HEK293 (cell line): Measurements from ENCODE around the gene TRDMT1.

ENCODE experiments used
- CTCF ChIA-PET: fragments of 350-600 bp; formaldehyde crosslinking; extraction: SDS; loops from one replicate; lab custom pipeline; 2021; ENCODE audit warnings: antibody characterized with exemption; lab: Yijun Ruan, JAX
- POLR2A ChIA-PET: fragments of 300-600 bp; formaldehyde crosslinking; extraction: SDS; loops from one replicate; lab custom pipeline; 2020; ENCODE audit warnings: antibody characterized with exemption, inconsistent platforms; lab: Yijun Ruan, JAX
- H3K27ac ChIP-seq: fragments of 200-500 bp; sonication (Bioruptor generic); 2 replicates; pipeline ENCODE4 v1.5.1; 2014; ENCODE audit warnings: low read depth, low read length, control low read depth, inconsistent platforms; ENCODE audit errors: extremely low read depth
- H3K36me3 ChIP-seq, 2 experiments: fragments of 200-500 bp in 1 of 2; sonication (Bioruptor generic) in 1 of 2; 1 replicate in 1 of 2; 2 replicates in 1 of 2; pipeline ENCODE4 v1.5.1; 2014 to 2017; ENCODE audit warnings: inconsistent platforms in 2 of 2, low read length in 2 of 2; ENCODE audit not compliant: control insufficient read depth in 2 of 2, insufficient read depth in 1 of 2
- H3K4me1 ChIP-seq: fragments of 200-500 bp; sonication (Bioruptor generic); 2 replicates; pipeline ENCODE4 v1.5.1; 2014; ENCODE audit warnings: mild to moderate bottlenecking, low read length, inconsistent platforms; ENCODE audit not compliant: control insufficient read depth, insufficient read depth
- H3K4me3 ChIP-seq: 2 replicates; pipeline ENCODE4 v1.5.1; 2011; ENCODE audit warnings: low read depth, mild to moderate bottlenecking, control low read depth, low read length, moderate library complexity
- H3K9me3 ChIP-seq: fragments of 200-500 bp; sonication (Bioruptor generic); 2 replicates; pipeline ENCODE4 v1.5.1; 2014; ENCODE audit warnings: low read depth, low read length, inconsistent platforms; ENCODE audit not compliant: control insufficient read depth, insufficient read depth
- EGR2 ChIP-seq: fragments of 450-650 bp; formaldehyde crosslinking; IDR thresholded peaks from 2 replicates; pipeline ENCODE4 v1.5.1; 2016; ENCODE audit warnings: low read depth, missing biosample characterization, missing genetic modification characterization
- HOXD13 ChIP-seq: sonication (generic); formaldehyde crosslinking; IDR thresholded peaks from 2 replicates; pipeline ENCODE4 v1.8.0; 2022; ENCODE audit warnings: missing genetic modification reagents, borderline replicate concordance
- KLF1 ChIP-seq: fragments of 450-650 bp; formaldehyde crosslinking; IDR thresholded peaks from 2 replicates; pipeline ENCODE4 v1.5.1; 2016; ENCODE audit warnings: missing biosample characterization, missing genetic modification characterization
- OVOL3 ChIP-seq: fragments of 450-650 bp; formaldehyde crosslinking; IDR thresholded peaks from 2 replicates; pipeline ENCODE4 v1.5.1; 2016; ENCODE audit warnings: missing biosample characterization, missing genetic modification characterization
- TCF7L2 ChIP-seq: IDR thresholded peaks from 2 replicates; pipeline ENCODE4 v1.6.1; 2011; ENCODE audit warnings: low read depth, mild to moderate bottlenecking, inconsistent platforms, low read length, moderate library complexity, borderline replicate concordance
- YY1 ChIP-seq: fragments of 450-650 bp; formaldehyde crosslinking; IDR thresholded peaks from 2 replicates; pipeline ENCODE4 v1.5.1; 2018; ENCODE audit warnings: missing biosample characterization, missing genetic modification characterization
- ZBTB7A ChIP-seq: fragments of 450-650 bp; formaldehyde crosslinking; IDR thresholded peaks from 2 replicates; pipeline ENCODE4 v1.5.1; 2016; ENCODE audit warnings: low read depth, missing biosample characterization, missing genetic modification characterization
- ZIC2 ChIP-seq: fragments of 450-650 bp; formaldehyde crosslinking; IDR thresholded peaks from 2 replicates; pipeline ENCODE4 v1.5.1; 2016; ENCODE audit warnings: missing biosample characterization, missing genetic modification characterization
- ZNF140 ChIP-seq: fragments of 450-650 bp; formaldehyde crosslinking; IDR thresholded peaks from 2 replicates; pipeline ENCODE4 v1.5.1; 2016; ENCODE audit warnings: missing biosample characterization, missing genetic modification characterization
- ZNF2 ChIP-seq: fragments of 450-650 bp; formaldehyde crosslinking; IDR thresholded peaks from 2 replicates; pipeline ENCODE4 v1.5.1; 2016; ENCODE audit warnings: missing biosample characterization, missing genetic modification characterization
- ZNF223 ChIP-seq: fragments of 450-650 bp; formaldehyde crosslinking; IDR thresholded peaks from 2 replicates; pipeline ENCODE4 v1.5.1; 2016; ENCODE audit warnings: missing biosample characterization, missing genetic modification characterization
- ZNF350 ChIP-seq: fragments of 450-650 bp; formaldehyde crosslinking; IDR thresholded peaks from 2 replicates; pipeline ENCODE4 v1.5.0; 2017; ENCODE audit warnings: missing biosample characterization, mild to moderate bottlenecking, missing genetic modification characterization
- ZNF596 ChIP-seq: fragments of 450-650 bp; IDR thresholded peaks from 2 replicates; pipeline ENCODE4 v1.5.0; 2018; ENCODE audit warnings: missing biosample characterization, mild to moderate bottlenecking, missing genetic modification characterization, moderate library complexity
- ZNF610 ChIP-seq: fragments of 450-650 bp; formaldehyde crosslinking; IDR thresholded peaks from 2 replicates; pipeline ENCODE4 v1.5.1; 2016; ENCODE audit warnings: missing biosample characterization, missing genetic modification characterization, borderline replicate concordance
- ZNF660 ChIP-seq: fragments of 450-650 bp; IDR thresholded peaks from 2 replicates; pipeline ENCODE4 v1.5.1; 2018; ENCODE audit warnings: missing biosample characterization, mild to moderate bottlenecking, missing genetic modification characterization
- ZXDB ChIP-seq: fragments of 450-650 bp; formaldehyde crosslinking; IDR thresholded peaks from 2 replicates; pipeline ENCODE4 v1.5.1; 2016; ENCODE audit warnings: missing biosample characterization, missing genetic modification characterization
- TF ChIP-seq, protein P1 (sequence below): fragments of 450-650 bp; formaldehyde crosslinking; IDR thresholded peaks from 2 replicates; pipeline ENCODE4 v1.5.1; 2016; ENCODE audit warnings: missing biosample characterization, missing genetic modification characterization
- TF ChIP-seq, protein P2 (sequence below): fragments of 450-650 bp; formaldehyde crosslinking; IDR thresholded peaks from 2 replicates; pipeline ENCODE4 v1.5.1; 2016; ENCODE audit warnings: missing biosample characterization, missing genetic modification characterization, borderline replicate concordance
- TF ChIP-seq, protein P3 (sequence below): fragments of 450-650 bp; formaldehyde crosslinking; IDR thresholded peaks from 2 replicates; pipeline ENCODE4 v1.5.1; 2016; ENCODE audit warnings: missing biosample characterization, missing genetic modification characterization

TRDMT1 gene

DNA sequence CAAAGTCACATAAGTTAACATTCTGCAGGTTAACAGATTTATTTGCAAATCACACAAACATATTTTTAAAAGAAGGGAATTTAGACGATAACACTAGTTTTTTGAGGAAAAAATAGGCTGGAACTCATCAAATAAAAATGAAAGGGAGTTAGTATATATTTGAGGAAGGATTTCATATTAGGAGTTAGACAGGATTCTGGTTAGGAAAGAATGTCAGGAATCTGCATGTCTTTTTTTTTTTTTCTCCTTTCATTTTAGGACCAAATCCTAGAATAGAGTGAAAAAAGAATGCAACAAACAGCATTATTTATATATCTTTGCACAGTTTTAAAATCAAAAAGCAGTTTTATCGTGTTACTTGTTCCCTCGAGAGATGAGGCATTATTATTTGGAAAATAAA is 8.9 kb upstream of the TRDMT1 start:
- no peaks in the 10 kb centered on the region for H3K36me3 ChIP-seq
- POLR2A ChIA-PET: interaction anchor here (5.0 kb wide), 1 partner anchor 19 kb away, joined by 34 read pairs; the partner anchor contains the start of gene VIM

DNA sequence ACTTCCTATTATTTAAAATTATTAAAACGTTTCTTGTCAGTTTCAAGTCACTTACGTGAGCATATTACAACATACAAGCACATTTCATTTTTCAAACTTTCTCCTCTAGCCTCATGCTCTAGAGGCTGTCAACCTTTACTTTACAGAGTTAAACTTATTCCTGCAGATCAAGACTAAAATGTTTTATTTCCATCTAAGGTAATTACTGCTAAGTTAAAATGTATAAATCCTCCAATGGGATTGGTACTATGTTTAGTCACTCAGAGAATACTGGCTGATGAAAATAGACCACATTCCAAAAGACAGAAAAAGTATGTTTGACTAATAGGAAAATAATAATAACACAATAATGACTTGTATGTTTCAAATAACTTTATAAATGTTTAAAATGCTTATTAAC is 8.4 kb upstream of the TRDMT1 start:
- H3K4me1 ChIP-seq: no peaks in the 10 kb centered on the region; the same call in 1 of the 2 replicates
- TF ChIP-seq ZNF2: no peak
- no peak for TF ChIP-seq YY1 (tag by site-specific recombination)
- no peak for TF ChIP-seq ZNF350 (tag by site-specific recombination)
- no peak for TF ChIP-seq KLF1 (tag by site-specific recombination)
- TF ChIP-seq, protein P1, sequence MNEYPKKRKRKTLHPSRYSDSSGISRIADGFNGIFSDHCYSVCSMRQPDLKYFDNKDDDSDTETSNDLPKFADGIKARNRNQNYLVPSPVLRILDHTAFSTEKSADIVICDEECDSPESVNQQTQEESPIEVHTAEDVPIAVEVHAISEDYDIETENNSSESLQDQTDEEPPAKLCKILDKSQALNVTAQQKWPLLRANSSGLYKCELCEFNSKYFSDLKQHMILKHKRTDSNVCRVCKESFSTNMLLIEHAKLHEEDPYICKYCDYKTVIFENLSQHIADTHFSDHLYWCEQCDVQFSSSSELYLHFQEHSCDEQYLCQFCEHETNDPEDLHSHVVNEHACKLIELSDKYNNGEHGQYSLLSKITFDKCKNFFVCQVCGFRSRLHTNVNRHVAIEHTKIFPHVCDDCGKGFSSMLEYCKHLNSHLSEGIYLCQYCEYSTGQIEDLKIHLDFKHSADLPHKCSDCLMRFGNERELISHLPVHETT: no peak
- TF ChIP-seq ZXDB (tag by site-specific recombination): no peak
- no peak for TF ChIP-seq EGR2 (tag by site-specific recombination)
- no peak for TF ChIP-seq TCF7L2

More for the DNA sequence above, 8.9 kb upstream of the TRDMT1 start:
- Histone ChIP-seq H3K27ac (no peak overlapping the region), H3K4me3 (no peak overlapping the region), H3K4me1 (no peaks in the 10 kb centered on the region; the same call in 1 of the 2 replicates), H3K9me3 (no peaks in the 10 kb centered on the region)
- CTCF ChIA-PET: interaction anchor here (1.2 kb wide), 1 partner anchor 368 kb away, joined by 3 read pairs; no protein-coding TSS in a partner anchor
- TF ChIP-seq ZNF223 (tag by site-specific recombination) (no peak), OVOL3 (tag by site-specific recombination) (no peak), ZIC2 (tag by site-specific recombination) (no peak), ZNF140 (tag by site-specific recombination) (no peak), KLF1 (tag by site-specific recombination) (no peak), ZNF660 (no peak), ZNF610 (no peak), HOXD13 (CRISPR knock-in tag) (no peak), ZNF596 (no peak), ZBTB7A (no peak)
- TF ChIP-seq, protein P2, sequence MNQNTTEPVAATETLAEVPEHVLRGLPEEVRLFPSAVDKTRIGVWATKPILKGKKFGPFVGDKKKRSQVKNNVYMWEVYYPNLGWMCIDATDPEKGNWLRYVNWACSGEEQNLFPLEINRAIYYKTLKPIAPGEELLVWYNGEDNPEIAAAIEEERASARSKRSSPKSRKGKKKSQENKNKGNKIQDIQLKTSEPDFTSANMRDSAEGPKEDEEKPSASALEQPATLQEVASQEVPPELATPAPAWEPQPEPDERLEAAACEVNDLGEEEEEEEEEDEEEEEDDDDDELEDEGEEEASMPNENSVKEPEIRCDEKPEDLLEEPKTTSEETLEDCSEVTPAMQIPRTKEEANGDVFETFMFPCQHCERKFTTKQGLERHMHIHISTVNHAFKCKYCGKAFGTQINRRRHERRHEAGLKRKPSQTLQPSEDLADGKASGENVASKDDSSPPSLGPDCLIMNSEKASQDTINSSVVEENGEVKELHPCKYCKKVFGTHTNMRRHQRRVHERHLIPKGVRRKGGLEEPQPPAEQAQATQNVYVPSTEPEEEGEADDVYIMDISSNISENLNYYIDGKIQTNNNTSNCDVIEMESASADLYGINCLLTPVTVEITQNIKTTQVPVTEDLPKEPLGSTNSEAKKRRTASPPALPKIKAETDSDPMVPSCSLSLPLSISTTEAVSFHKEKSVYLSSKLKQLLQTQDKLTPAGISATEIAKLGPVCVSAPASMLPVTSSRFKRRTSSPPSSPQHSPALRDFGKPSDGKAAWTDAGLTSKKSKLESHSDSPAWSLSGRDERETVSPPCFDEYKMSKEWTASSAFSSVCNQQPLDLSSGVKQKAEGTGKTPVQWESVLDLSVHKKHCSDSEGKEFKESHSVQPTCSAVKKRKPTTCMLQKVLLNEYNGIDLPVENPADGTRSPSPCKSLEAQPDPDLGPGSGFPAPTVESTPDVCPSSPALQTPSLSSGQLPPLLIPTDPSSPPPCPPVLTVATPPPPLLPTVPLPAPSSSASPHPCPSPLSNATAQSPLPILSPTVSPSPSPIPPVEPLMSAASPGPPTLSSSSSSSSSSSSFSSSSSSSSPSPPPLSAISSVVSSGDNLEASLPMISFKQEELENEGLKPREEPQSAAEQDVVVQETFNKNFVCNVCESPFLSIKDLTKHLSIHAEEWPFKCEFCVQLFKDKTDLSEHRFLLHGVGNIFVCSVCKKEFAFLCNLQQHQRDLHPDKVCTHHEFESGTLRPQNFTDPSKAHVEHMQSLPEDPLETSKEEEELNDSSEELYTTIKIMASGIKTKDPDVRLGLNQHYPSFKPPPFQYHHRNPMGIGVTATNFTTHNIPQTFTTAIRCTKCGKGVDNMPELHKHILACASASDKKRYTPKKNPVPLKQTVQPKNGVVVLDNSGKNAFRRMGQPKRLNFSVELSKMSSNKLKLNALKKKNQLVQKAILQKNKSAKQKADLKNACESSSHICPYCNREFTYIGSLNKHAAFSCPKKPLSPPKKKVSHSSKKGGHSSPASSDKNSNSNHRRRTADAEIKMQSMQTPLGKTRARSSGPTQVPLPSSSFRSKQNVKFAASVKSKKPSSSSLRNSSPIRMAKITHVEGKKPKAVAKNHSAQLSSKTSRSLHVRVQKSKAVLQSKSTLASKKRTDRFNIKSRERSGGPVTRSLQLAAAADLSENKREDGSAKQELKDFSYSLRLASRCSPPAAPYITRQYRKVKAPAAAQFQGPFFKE (tag by site-specific recombination): no peak
- TF ChIP-seq, protein P3, sequence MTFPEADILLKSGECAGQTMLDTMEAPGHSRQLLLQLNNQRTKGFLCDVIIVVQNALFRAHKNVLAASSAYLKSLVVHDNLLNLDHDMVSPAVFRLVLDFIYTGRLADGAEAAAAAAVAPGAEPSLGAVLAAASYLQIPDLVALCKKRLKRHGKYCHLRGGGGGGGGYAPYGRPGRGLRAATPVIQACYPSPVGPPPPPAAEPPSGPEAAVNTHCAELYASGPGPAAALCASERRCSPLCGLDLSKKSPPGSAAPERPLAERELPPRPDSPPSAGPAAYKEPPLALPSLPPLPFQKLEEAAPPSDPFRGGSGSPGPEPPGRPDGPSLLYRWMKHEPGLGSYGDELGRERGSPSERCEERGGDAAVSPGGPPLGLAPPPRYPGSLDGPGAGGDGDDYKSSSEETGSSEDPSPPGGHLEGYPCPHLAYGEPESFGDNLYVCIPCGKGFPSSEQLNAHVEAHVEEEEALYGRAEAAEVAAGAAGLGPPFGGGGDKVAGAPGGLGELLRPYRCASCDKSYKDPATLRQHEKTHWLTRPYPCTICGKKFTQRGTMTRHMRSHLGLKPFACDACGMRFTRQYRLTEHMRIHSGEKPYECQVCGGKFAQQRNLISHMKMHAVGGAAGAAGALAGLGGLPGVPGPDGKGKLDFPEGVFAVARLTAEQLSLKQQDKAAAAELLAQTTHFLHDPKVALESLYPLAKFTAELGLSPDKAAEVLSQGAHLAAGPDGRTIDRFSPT (tag by site-specific recombination): no peak

More for the DNA sequence above, 8.4 kb upstream of the TRDMT1 start:
- H3K36me3 ChIP-seq: no peaks in the 10 kb centered on the region
- no peak overlapping the region for H3K27ac ChIP-seq
- ChIA-PET CTCF (no interaction called here), POLR2A (interaction anchor here (5.0 kb wide), 1 partner anchor 20 kb away, joined by 34 read pairs; the partner anchor contains the start of gene VIM)
- no peaks in the 10 kb centered on the region for H3K9me3 ChIP-seq
- no peak overlapping the region for H3K4me3 ChIP-seq
